Retinal pigment epithelial cell (primary cell): Measurements from ENCODE around the gene OSBPL9.

Experiments used
- DNase-seq: peaks from one replicate; pipeline ENCODE4 v3.0.0-alpha.2; 2010; ENCODE audit warnings: low read depth
- H3K4me3 ChIP-seq: 2 replicates; pipeline ENCODE4 v1.5.1; 2011; ENCODE audit warnings: mild to moderate bottlenecking, low read length, control low read depth, moderate library complexity
- TF ChIP-seq, protein P1 (sequence below): conservative IDR thresholded peaks from 2 replicates; pipeline ENCODE4 v1.5.1; 2011; ENCODE audit warnings: low read depth, low read length, control low read depth, inconsistent platforms

The OSBPL9 gene

GRCh38 chr1:51651552-51651942, 34.7 kb downstream of the OSBPL9 start:
- DNase-seq, result no peak
- H3K4me3 ChIP-seq, result no peak overlapping the region

GRCh38 chr1:51652599-51652998, 35.7 kb downstream of the OSBPL9 start:
- no peak overlapping the region for H3K4me3 ChIP-seq
- no peak for DNase-seq
- TF ChIP-seq, protein P1, sequence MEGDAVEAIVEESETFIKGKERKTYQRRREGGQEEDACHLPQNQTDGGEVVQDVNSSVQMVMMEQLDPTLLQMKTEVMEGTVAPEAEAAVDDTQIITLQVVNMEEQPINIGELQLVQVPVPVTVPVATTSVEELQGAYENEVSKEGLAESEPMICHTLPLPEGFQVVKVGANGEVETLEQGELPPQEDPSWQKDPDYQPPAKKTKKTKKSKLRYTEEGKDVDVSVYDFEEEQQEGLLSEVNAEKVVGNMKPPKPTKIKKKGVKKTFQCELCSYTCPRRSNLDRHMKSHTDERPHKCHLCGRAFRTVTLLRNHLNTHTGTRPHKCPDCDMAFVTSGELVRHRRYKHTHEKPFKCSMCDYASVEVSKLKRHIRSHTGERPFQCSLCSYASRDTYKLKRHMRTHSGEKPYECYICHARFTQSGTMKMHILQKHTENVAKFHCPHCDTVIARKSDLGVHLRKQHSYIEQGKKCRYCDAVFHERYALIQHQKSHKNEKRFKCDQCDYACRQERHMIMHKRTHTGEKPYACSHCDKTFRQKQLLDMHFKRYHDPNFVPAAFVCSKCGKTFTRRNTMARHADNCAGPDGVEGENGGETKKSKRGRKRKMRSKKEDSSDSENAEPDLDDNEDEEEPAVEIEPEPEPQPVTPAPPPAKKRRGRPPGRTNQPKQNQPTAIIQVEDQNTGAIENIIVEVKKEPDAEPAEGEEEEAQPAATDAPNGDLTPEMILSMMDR, result no peak

More at GRCh38 chr1:51651552-51651942, 34.7 kb downstream of the OSBPL9 start:
- TF ChIP-seq, protein P1, result no peak

- DNase-seq, result peak; percentile 15
- TF ChIP-seq, protein P1, result no peak
Observed at GRCh38 chr1:51653127-51653526, 36.2 kb downstream of the OSBPL9 start.

DNA sequence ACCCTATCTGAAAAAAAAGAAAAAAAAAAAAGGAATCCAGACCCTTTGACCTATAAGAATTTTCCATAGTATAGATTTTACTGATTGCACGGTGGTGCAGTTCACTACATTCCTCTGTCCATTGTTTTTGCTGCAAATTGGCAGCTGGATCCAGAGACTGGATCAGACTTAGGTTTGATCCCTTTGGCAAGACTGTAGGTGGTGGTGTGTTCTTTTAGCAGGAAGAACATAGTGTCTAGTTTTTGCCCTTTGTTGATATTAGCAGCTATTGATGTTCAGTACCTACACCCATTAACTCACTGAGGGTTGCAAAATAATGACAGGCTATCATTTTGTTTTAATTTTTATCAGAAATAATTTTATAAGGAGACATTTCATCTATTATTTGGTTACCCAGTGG, 37.1 kb downstream of the OSBPL9 start:
- H3K4me3 ChIP-seq, result no peak overlapping the region
- DNase-seq, result no peak
- TF ChIP-seq, protein P1, result no peak

More at GRCh38 chr1:51653127-51653526, 36.2 kb downstream of the OSBPL9 start:
- H3K4me3 ChIP-seq, result no peak overlapping the region

DNA sequence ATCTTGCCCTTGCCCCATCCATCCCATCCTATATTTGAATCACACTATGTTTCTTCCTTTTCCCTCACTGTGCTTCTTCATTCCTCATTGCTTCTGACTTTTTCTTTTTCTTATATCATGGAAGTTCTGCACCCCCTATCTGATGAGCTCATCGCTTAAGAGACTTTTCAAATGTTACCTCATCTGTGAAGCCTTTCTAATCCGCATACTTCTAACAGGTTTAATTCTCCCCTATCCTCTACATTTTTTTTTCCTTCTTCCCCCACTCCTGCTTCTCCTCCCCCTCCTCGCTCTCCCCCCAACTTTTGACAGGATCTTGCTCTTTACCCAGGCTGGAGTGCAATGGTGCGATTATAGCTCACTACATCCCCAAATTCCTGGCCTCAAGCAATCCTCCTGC, 39.5 kb downstream of the OSBPL9 start:
- DNase-seq, result no peak
- TF ChIP-seq, protein P1, result no peak
- no peak overlapping the region for H3K4me3 ChIP-seq

DNA sequence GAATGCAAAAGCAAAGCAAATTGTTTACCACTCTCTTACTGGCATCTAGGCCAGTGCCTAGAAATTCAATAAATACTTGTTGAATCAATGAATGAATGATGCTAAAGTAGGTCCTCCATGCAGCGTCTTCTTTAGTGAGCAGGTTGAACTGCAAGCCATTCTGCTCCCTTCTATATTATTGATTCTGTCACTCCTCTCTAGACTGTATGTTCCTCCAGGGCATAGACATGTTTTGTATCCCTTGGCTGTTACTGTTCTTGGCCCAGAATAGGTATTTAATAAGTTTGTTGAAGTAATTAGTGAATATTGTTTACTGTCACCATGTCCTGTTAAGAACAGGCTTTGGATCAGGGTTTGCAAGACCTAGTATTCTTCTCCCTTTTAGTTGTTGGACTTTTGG, 43.7 kb downstream of the OSBPL9 start:
- TF ChIP-seq, protein P1, result no peak
- H3K4me3 ChIP-seq, result no peak overlapping the region
- no peak for DNase-seq

GRCh38 chr1:51661081-51661518, 44.2 kb downstream of the OSBPL9 start:
- TF ChIP-seq, protein P1, result no peak
- no peak overlapping the region for H3K4me3 ChIP-seq
- DNase-seq, result no peak
